Cardiac muscle cell (in vitro differentiated cells and primary cell): ENCODE measurements around the gene EPHA1. TPM values are rescaled to one million over a fixed set of nuclear protein-coding genes. Genes with fewer than 3 reads are reported as not detected.

Experiments
- DNase-seq, 2 donors: peaks; one replicate each; pipeline versions ENCODE4 v3.0.0 to v3.0.0-alpha.2; 2010 to 2017; ENCODE audit warnings: low read depth in 1 of 2, low spot score in 1 of 2
- H3K27ac ChIP-seq: fragments of 200-600 bp; sonication (generic); 2 replicates; pipeline ENCODE4 v1.5.1; 2016
- H3K27me3 ChIP-seq: fragments of 200-600 bp; sonication (generic); 2 replicates; pipeline ENCODE4 v1.6.0; 2016; ENCODE audit warnings: control low read depth
- H3K36me3 ChIP-seq: fragments of 200-600 bp; sonication (generic); 2 replicates; pipeline ENCODE4 v1.5.1; 2016; ENCODE audit warnings: control low read depth
- H3K4me1 ChIP-seq: fragments of 200-600 bp; sonication (generic); 2 replicates; pipeline ENCODE4 v1.8.1; 2017; ENCODE audit warnings: low read depth, mild to moderate bottlenecking, mixed run types
- H3K4me3 ChIP-seq: fragments of 200-600 bp; sonication (generic); 2 replicates; pipeline ENCODE4 v1.5.1; 2016; ENCODE audit warnings: mild to moderate bottlenecking
- H3K9me3 ChIP-seq: fragments of 200-600 bp; sonication (generic); 2 replicates; pipeline ENCODE4 v1.5.1; 2017; ENCODE audit warnings: low read depth, mild to moderate bottlenecking, control low read depth
- polyA plus RNA-seq: library from polyadenylated mRNA; unstranded; fragments of >200 nt; fragmentation: Nextera tagmentation; extraction: Ambion mirVana; gene quantifications from 2 replicates; pipeline ENCODE4 v1.2.1, GENCODE V29; 2016
- total RNA-seq: library from RNA; depleted of rRNA; stranded (reverse); fragments of >200 nt; gene quantifications from 2 replicates; pipeline ENCODE4 v1.2.3, GENCODE V29; 2016
- TF ChIP-seq, protein P1 (sequence below): IDR thresholded peaks from 2 replicates; pipeline ENCODE4 v1.5.1; 2012; ENCODE audit warnings: low read depth, mild to moderate bottlenecking, low read length

The EPHA1 gene
- total and polyA plus RNA-seq, 2 experiments from 2014 or later = 0.30 to 1.8 TPM

DNA sequence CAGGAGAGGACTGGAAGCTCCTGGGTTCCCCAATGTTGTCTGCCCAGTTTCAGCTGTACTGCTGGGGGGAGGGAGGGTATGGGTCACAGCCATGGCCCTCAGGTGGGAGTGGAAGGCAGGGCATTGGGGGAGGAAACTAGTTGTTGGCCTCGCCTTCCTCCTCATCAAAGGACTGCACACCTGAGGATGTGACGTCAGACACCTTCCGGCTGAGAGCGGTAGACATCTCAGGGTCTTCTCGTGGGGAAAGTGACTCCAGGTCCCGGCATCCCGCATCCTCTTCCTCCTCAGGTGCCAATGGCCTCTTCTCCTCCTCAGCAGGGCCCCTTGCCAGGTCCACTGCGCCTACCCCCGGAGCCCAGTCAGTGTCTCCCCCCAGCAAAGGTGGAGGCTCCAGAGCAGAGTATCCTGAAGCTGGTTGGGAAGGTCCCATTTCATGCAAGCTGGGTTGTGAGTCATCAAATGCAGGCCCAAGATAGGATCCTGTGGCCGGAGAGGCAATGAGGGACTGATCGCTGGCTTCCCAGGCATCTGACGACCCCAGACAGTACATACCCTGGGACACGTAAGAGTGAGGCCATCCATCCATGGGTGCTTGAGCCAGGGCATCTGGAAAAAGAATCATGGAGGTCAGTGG, 52.1 kb downstream of the EPHA1 start:
- Histone ChIP-seq H3K27me3 (peaks cover 24% of the 10 kb centered on the region), H3K4me3 (no peak overlapping the region), H3K27ac (no peak overlapping the region), H3K9me3 (no peaks in the 10 kb centered on the region), H3K4me1 (no peaks in the 10 kb centered on the region), H3K36me3 (no peaks in the 10 kb centered on the region)
- TF ChIP-seq, protein P1, sequence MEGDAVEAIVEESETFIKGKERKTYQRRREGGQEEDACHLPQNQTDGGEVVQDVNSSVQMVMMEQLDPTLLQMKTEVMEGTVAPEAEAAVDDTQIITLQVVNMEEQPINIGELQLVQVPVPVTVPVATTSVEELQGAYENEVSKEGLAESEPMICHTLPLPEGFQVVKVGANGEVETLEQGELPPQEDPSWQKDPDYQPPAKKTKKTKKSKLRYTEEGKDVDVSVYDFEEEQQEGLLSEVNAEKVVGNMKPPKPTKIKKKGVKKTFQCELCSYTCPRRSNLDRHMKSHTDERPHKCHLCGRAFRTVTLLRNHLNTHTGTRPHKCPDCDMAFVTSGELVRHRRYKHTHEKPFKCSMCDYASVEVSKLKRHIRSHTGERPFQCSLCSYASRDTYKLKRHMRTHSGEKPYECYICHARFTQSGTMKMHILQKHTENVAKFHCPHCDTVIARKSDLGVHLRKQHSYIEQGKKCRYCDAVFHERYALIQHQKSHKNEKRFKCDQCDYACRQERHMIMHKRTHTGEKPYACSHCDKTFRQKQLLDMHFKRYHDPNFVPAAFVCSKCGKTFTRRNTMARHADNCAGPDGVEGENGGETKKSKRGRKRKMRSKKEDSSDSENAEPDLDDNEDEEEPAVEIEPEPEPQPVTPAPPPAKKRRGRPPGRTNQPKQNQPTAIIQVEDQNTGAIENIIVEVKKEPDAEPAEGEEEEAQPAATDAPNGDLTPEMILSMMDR = no peak
- no peak for DNase-seq

DNA sequence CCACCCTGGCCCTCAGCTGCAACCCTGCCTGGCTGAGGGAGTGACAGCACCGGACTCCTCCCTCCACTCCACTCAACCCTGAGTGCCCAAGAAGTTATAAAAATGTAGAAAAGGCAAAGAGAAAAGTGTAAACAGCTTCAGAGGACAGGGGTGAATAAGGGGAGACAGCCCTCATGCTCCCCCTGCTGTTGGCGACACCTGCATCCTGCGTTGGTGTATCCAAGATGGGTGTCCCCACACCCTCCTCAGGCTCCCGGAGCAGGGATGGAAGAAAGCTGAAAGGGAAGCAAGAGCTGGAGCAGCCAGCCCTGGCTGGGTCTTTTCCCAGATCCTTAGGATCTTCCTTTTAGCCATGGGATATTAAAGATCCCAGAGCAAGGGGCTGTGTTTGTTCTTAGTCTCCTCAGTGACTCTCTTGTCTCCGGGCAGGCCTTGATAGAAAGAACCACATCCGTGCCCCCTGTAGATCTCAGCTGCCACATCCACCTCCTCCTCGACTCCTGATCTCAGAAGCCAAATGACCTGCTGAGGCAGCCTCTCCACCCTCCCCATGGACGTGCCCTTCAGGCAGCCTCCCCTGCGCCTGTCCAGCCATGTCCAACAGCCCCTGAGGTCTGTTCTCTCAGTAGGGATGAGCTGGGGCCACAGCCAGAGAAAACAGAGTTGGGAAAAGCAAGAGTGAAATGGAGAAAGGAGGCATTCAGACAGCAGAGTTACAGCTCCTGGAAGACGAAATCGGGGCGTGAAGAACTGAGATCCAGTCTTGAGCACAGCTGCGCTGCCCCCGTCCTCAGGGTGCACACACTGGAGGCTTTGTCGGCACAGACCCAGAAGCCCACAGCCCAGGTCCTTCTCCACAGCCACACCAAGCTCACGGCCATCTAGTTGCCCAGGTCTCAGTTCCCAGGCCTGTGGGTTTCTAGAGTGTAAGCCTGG, 52.9 kb downstream of the EPHA1 start:
- H3K9me3 ChIP-seq = no peaks in the 10 kb centered on the region
- H3K4me3 ChIP-seq = no peak overlapping the region
- H3K27me3 ChIP-seq = peaks cover 16% of the 10 kb centered on the region
- no peaks in the 10 kb centered on the region for H3K4me1 ChIP-seq
- no peaks in the 10 kb centered on the region for H3K36me3 ChIP-seq
- no peak overlapping the region for H3K27ac ChIP-seq
- TF ChIP-seq, protein P1 = no peak
- DNase-seq = no peak

DNA sequence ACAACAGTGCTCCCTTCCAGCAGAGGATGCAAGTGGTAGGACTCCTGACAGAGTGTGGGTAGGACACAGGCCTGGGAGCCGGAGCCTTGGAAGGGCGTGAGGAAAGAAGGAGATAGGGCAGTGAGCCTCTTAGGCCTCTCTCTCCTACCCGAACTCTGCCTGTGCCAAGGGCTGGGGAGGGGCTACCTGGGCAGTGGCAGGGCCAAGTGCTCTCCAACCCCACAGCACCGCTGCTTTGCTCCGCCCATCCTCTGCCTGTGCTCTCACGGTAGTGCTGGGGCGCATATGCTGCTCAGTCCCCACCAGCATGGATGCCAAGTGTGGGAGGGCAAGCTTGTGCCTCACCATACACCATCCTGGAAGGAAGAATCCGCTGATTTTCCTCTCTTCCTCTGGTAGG, 53.7 kb downstream of the EPHA1 start:
- Histone ChIP-seq H3K27me3 (peaks cover 9% of the 10 kb centered on the region), H3K4me3 (no peak overlapping the region), H3K36me3 (no peaks in the 10 kb centered on the region), H3K4me1 (no peaks in the 10 kb centered on the region), H3K27ac (no peak overlapping the region), H3K9me3 (no peaks in the 10 kb centered on the region)
- TF ChIP-seq, protein P1 = no peak
- no peak for DNase-seq

DNA sequence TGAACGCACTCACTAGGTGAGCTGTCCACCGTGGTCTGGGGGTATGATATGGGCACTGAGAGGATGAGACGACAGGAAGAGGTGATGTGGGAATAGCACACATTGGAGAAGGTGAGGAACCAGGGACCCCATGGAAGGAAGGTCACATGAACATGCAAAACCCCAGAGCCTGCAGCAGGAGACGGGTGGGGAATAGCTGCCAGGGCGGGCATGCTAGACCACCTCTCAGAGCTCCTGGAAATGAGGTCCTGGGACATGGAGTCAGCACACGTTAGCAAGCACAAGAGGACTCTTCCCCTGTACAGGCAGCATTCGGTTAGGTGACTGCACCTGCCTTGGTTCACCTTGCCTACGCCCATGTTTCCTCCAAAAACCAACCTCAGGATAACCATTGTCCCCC, 54.3 kb downstream of the EPHA1 start:
- Histone ChIP-seq H3K36me3 (no peaks in the 10 kb centered on the region), H3K9me3 (no peaks in the 10 kb centered on the region), H3K4me3 (no peak overlapping the region), H3K27ac (no peak overlapping the region), H3K27me3 (peaks cover 6% of the 10 kb centered on the region), H3K4me1 (no peaks in the 10 kb centered on the region)
- TF ChIP-seq, protein P1 = no peak
- DNase-seq = no peak

DNA sequence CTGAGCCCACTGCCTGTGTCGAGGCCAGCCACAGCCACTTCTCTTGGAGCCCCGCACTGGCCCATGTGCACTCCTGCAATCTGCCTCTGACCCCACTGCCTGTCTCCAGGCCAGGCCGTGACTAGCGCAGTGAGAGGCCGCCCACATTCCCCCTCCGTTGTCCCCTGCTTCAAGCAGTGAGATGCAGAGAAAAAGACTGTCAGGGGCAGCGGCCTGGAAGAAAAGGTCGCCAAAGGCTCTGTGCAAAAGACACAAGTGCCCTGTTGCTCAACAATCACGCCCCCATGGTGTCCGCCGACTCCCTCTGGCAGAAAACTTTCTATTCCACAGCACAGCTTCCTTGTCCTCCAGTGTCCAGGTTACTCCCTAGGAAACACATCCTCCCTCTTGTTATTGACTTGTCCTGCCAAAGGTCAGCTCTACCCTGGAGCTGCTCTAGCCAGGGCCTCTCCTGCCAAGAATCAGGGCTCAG, 56.1 kb downstream of the EPHA1 start:
- Histone ChIP-seq H3K27me3 (peaks cover 3% of the 10 kb centered on the region), H3K27ac (no peak overlapping the region), H3K9me3 (no peaks in the 10 kb centered on the region), H3K4me3 (no peak overlapping the region), H3K36me3 (no peaks in the 10 kb centered on the region), H3K4me1 (no peaks in the 10 kb centered on the region)
- DNase-seq = no peak
- TF ChIP-seq, protein P1 = no peak
